ENCODE measurements around the gene SCO2.
"Not testable (repeated sequence)": the region's sequence is repeated elsewhere in the genome, so short reads cannot be mapped to it uniquely, and the experiment has no call there.

The SCO2 gene

GRCh38 chr22:50530877-50531545 is 5.6 kb upstream of the SCO2 start:
- DNase-seq, result peak; percentile 90

- no peak for DNase-seq
Measured at GRCh38 chr22:50530580-50530876, 5.1 kb upstream of the SCO2 start.

GRCh38 chr22:50529897-50530579 is 4.6 kb upstream of the SCO2 start, which contains the start of gene TYMP:
Gene TYMP, minus strand, starts transcription at chr22:50530012. Its CDS starts 303 bp downstream, at chr22:50529709.
- peak; percentile 84 for DNase-seq

GRCh38 chr22:50529416-50529896 is 4.1 kb upstream of the SCO2 start:
- DNase-seq, result no peak

- DNase-seq, result peak; percentile 28
Measured at GRCh38 chr22:50528682-50529415, 3.5 kb upstream of the SCO2 start.

GRCh38 chr22:50527921-50528681 is 2.7 kb upstream of the SCO2 start:
- no peak for DNase-seq

- DNase-seq, result peak; percentile 74
Measured at GRCh38 chr22:50526834-50527801, 1.7 kb upstream of the SCO2 start.

- peak; percentile 94 for DNase-seq
Measured at GRCh38 chr22:50526108-50526833, 873 bp upstream of the SCO2 start.

- DNase-seq, result no peak
Measured at GRCh38 chr22:50525858-50526107, 385 bp upstream of the SCO2 start.

- no peak for DNase-seq
Measured at GRCh38 chr22:50524676-50525103, 708 bp downstream of the SCO2 start.

GRCh38 chr22:50523806-50524675 is 1.4 kb downstream of the SCO2 start:
- DNase-seq, result no peak

- DNase-seq, result no peak
Measured at GRCh38 chr22:50523458-50523805, 2.0 kb downstream of the SCO2 start.

GRCh38 chr22:50522806-50523438 is 2.5 kb downstream of the SCO2 start:
- no peak for DNase-seq

GRCh38 chr22:50522208-50522805 is 3.1 kb downstream of the SCO2 start:
- DNase-seq, result no peak

- no peak for DNase-seq
Measured at GRCh38 chr22:50521710-50522109, 3.7 kb downstream of the SCO2 start.

- no peak for DNase-seq
Measured at GRCh38 chr22:50520826-50521453, 4.5 kb downstream of the SCO2 start.

- not testable (repeated sequence) for DNase-seq
Measured at GRCh38 chr22:50520184-50520583, 5.2 kb downstream of the SCO2 start.

GRCh38 chr22:50519151-50519550 is 6.2 kb downstream of the SCO2 start:
- DNase-seq, result no peak

- no peak for DNase-seq
Measured at GRCh38 chr22:50518606-50519005, 6.8 kb downstream of the SCO2 start.

Data from stimulated activated CD4-positive, alpha-beta T cell treated with anti-CD3 and anti-CD28 coated beads, Interleukin-15, amount 100 ng/mL, for 24 hours (primary cell).